GM18867 (cell line): ENCODE data around the gene PHLPP1.
"Not testable (repeated sequence)": the region's sequence is repeated elsewhere in the genome, so short reads cannot be mapped to it uniquely, and the experiment has no call there.

Experiments
- ATAC-seq: cut with Tn5 transposase; IDR thresholded peaks from one replicate; pipeline ENCODE4 v1.9.1; 2021; ENCODE audit warnings: mild to moderate bottlenecking, moderate library complexity; ENCODE audit not compliant: unreplicated experiment

The PHLPP1 gene

GRCh38 chr18:62715436-62715758 lies at the start of gene PHLPP1:
TSS of gene PHLPP1 (plus strand) at chr18:62715541. CDS start at chr18:62715684, 143 bp downstream.
- ATAC-seq, result peak; percentile 32

- no peak for ATAC-seq
These were observed 46.1 kb upstream of the PHLPP1 start for GRCh38 chr18:62669225-62669624.

GRCh38 chr18:62670573-62670972 lies 44.8 kb upstream of the PHLPP1 start:
- no peak for ATAC-seq

GRCh38 chr18:62672600-62672999 lies 42.7 kb upstream of the PHLPP1 start:
- no peak for ATAC-seq

GRCh38 chr18:62678847-62679485 lies 36.4 kb upstream of the PHLPP1 start:
- ATAC-seq, result no peak

- ATAC-seq, result no peak
These were observed 33.0 kb upstream of the PHLPP1 start for GRCh38 chr18:62682371-62682770.

- ATAC-seq, result no peak
These were observed 31.4 kb upstream of the PHLPP1 start for GRCh38 chr18:62683935-62684334.

GRCh38 chr18:62688743-62689317 lies 26.5 kb upstream of the PHLPP1 start:
- ATAC-seq, result no peak

- ATAC-seq, result no peak
These were observed 25.0 kb upstream of the PHLPP1 start for GRCh38 chr18:62690236-62690815.

- ATAC-seq, result no peak
These were observed 21.7 kb upstream of the PHLPP1 start for GRCh38 chr18:62693659-62694058.

- ATAC-seq, result no peak
These were observed 17.7 kb upstream of the PHLPP1 start for GRCh38 chr18:62697636-62698035.

GRCh38 chr18:62702259-62702658 lies 13.1 kb upstream of the PHLPP1 start:
- no peak for ATAC-seq

GRCh38 chr18:62706879-62707278 lies 8.5 kb upstream of the PHLPP1 start:
- not testable (repeated sequence) for ATAC-seq

- ATAC-seq, result not testable (repeated sequence)
These were observed 5.4 kb upstream of the PHLPP1 start for GRCh38 chr18:62709908-62710307.

GRCh38 chr18:62710417-62710816 lies 4.9 kb upstream of the PHLPP1 start:
- no peak for ATAC-seq

GRCh38 chr18:62711781-62712180 lies 3.6 kb upstream of the PHLPP1 start:
- ATAC-seq, result no peak

- no peak for ATAC-seq
These were observed 1.6 kb upstream of the PHLPP1 start for GRCh38 chr18:62713651-62714247.

GRCh38 chr18:62714671-62715435 lies 488 bp upstream of the PHLPP1 start:
- ATAC-seq, result peak; percentile 76

GRCh38 chr18:62715759-62716615 lies 646 bp downstream of the PHLPP1 start:
- ATAC-seq, result peak; percentile 36

GRCh38 chr18:62716619-62717168 lies 1.4 kb downstream of the PHLPP1 start:
- no peak for ATAC-seq
